Kidney glomerular epithelial cell (primary cell): ENCODE results near the gene MAPK9.
"Not testable (repeated sequence)": the region's sequence is repeated elsewhere in the genome, so short reads cannot be mapped to it uniquely, and the experiment has no call there.

Experiments used
- DNase-seq: peaks from one replicate; lab custom pipeline; 2025; lab: John Stamatoyannopoulos, UW

The MAPK9 gene

DNA sequence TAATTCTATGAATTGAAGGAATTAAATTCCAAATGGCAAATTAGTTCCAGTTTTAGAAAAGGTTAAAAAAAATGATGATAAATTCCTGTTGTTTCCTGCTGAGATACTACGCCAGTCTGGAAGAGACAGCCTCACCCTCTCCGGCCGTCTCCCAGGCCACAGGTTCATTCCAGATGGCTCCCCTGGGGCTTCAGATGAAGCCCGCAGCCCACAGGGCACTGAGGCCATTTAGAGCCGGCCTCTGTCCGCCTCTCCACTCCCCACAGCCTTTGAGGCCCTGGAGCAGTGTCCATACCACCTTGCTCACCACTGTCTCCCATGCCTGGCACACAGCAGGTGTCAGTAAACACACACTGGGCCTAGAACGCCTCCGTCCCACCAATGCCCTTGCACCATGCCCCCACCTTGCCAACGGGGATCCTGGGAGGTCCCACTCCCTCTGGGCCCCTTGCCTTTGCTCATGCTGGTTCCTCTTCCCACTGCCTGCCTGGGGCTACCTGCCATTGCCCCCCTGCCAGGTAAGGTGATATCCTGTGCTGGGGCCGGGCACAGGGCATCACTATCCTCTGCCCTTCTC is 35.2 kb upstream of the MAPK9 start:
- DNase-seq = no peak

GRCh38 chr5:180324601-180324950 is 32.7 kb upstream of the MAPK9 start:
- no peak for DNase-seq

DNA sequence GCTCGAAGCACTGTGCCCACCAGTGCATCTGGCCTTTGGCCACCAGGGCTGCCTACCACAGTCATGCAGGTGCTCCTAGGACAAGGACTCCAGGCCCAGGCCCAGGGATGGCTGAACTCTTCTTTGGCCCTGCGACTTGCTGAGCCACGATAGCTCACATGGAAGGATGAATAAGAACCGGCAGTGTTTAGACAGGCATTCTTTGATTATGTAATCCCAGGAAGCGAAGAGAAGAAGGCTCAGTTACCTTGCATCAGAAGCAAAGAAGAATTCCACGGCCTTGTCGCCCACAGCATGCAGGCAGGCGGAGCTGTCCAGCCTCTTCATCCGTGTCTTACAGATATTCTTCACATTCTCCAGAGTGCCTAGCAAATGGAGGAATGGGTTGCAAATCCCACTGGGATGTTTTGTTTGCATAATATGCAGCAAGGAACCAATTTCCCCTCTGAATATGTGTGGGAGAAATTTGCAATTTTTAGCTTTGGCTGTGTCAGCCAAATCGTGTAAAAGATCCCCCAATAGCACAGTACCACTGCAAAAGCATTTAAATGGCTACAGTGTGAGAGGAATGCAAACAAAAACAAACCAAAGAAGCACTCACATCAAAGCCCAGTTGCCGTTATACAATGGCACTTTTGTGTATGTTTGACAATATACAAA is 32.2 kb upstream of the MAPK9 start:
- DNase-seq = peak; percentile 82

DNA sequence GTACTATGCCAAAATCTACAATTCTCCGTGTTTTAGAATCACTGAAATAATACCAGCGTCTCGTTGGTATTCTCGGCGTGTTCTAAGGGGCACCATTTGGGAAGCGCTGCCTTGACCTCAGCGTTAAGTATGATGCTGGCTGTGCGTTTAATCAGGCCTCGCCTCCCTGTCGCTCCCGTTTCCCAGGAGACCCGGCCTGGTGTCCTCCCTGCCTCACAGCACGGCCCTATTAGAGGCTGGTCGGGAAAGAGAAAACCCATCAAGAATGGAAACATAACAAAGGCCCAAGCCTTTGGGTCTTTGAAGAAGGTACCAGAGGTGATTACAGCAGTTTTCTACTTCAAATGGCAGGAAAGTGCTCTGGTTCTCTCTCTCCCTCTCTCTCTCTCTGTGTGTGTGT is 31.3 kb upstream of the MAPK9 start:
- no peak for DNase-seq

- no peak for DNase-seq
Measured at GRCh38 chr5:180318456-180319089, 26.7 kb upstream of the MAPK9 start.

DNA sequence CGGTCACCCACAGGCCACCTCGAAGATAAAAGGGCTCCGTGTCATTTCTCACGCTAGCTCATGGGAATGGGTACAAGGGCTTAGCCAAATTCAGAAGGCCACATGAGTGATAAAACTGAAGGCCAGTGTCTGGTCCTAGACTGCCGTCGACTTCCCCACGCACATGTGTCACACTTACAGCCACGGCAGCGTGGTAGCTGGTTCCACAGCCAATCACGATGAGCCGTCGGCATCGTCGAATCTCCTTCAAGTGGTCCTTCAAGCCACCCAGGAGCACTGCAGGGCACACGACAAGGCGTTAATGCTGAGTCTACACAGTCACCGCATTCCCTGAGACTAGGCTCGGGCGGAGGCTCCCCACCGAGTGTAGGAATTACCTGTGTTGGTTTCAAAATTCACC is 24.7 kb upstream of the MAPK9 start:
- no peak for DNase-seq

- no peak for DNase-seq
Measured at GRCh38 chr5:180315762-180316212, 23.9 kb upstream of the MAPK9 start.

- peak; percentile 74 for DNase-seq
Measured at GRCh38 chr5:180313677-180314505, 22.0 kb upstream of the MAPK9 start.

GRCh38 chr5:180311216-180311615 is 19.3 kb upstream of the MAPK9 start:
- no peak for DNase-seq

- no peak for DNase-seq
Measured at GRCh38 chr5:180306796-180307195, 14.9 kb upstream of the MAPK9 start.

- no peak for DNase-seq
Measured at GRCh38 chr5:180305481-180305880, 13.6 kb upstream of the MAPK9 start.

DNA sequence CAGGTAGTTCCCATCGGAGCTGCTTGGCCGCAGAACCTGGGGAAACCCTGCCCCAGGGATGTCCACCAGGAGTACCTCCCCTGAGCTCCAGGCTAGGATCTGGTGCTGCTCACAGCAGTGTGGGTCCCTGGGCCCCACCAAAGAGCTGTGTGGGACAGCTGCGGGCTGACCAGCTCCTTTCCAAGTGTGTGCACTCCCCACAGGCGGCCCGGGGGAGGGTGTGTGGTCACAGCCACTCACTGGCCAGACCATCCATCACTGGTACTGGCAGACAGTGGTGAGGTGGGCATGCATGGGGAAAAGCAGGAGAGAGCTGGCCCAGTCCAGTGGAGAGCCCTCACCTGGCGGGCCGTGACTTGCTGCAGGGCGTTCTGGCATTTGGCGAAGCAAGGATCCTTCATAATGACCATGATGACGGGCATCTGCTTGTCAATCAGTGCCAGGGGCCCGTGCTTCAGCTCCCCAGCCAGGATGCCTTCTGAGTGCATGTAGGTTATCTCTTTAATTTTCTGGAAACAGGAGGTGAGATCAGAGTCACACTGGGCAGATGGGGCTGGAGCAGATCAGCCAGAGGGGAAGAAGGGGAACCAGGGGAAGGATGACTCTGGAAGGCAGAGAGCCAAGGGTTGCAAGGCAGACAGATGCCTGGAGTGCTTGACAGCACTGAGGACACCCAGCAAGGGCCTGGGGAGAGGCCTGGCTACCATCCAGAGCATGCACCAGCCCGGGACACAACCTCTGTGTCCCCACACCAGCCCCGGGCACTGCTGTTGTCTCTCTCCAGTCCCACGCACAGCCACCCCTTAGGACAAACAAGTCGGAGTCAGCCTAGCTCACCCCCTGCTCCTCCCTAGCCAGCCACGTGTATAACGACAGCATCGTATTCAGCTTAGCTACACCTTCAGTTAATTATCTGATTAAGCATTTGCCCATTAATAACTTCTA is 12.8 kb upstream of the MAPK9 start:
- no peak for DNase-seq

- DNase-seq = no peak
Measured at GRCh38 chr5:180304016-180304292, 12.1 kb upstream of the MAPK9 start.

- no peak for DNase-seq
Measured at GRCh38 chr5:180303226-180304015, 11.5 kb upstream of the MAPK9 start.

- no peak for DNase-seq
Measured at GRCh38 chr5:180302256-180302655, 10.4 kb upstream of the MAPK9 start.

DNA sequence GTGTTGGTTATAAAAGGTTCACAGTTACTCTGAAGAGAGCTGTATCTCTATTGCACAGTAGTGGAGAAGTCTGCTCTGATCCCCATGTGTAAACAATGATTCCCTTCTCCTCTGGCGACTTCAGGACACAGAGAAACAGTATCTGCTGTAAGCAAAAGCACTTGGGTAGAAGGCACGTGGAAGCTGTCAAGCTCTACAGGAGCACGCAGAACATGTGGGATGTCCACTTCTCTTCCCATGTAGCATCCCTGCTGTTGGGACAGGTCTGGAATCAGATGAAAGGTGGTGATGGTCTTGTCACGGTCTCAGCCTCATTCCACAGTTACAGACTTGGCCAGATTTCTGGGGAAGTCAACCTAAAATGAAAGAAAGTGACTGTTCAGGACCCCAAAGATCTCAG is 9.4 kb upstream of the MAPK9 start:
- DNase-seq = no peak

DNA sequence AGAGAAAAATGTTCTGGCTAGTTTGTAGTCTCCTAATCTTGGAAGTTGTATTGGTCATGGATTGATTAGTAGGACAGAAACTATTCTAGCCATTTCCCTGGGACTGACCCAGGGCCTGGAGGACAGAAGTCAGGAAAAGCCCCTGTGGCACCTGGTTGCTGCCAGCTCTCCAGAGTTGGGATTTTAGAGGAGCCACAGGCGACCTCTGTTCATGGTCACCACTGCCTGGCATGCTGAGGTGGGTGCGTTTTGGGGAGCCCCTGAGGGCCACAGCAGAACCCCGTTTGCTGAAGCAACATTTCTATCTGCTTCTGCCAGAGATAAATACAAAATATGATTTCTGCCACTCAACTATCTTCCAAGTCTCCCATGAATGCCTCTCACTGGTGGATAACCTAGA is 7.6 kb upstream of the MAPK9 start:
- no peak for DNase-seq

DNA sequence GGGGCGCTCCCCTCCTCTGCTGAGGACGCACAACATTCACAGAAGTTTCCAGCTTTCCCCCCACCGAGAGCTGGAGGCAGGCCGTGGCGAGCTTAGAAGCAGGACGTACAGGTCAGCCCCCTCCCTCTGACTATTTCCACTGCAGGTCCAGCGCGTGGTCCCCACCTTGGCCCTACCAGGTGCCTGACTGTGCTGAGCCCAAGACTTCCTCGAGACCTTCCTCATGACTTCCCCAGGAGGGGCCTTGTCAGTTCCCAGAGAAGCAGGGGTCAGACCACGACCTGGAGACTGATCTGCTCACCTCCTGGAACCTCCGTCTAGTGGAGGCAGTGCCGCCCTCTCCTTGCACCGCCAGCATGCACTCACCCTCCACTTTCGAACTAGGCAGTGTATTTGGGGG is 7.1 kb upstream of the MAPK9 start:
- DNase-seq = not testable (repeated sequence)

- no peak for DNase-seq
Measured at GRCh38 chr5:180297587-180298282, 5.9 kb upstream of the MAPK9 start.

DNA sequence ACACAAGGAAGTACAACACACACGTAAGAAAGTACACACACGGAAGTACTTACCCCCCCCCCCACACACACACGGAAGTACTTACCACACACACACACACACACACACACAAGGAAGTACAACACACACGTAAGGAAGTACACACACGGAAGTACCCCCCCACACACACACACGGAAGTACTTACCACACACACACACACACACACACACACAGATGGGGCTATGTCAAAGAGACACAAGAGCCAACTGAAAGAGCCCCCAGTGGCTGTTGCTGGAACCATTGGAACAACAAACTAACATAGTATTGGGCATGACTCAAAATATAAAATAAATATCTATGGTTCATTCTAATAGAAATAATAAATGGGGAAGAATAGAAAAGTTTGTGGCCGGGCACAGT is 4.9 kb upstream of the MAPK9 start:
- DNase-seq = no peak
